Activated CD4-positive, alpha-beta T cell treated with anti-CD3 and anti-CD28 coated beads, Interleukin-2, amount 10 ng/mL, durations not matched to agents 7 days and 5 days (primary cell): Measurements from ENCODE around the gene DRD2. TPM values are rescaled to one million over a fixed set of nuclear protein-coding genes. Genes with fewer than 3 reads are reported as not detected.

Experiments
- CTCF ChIA-PET: fragments of 350-600 bp; sonication (Branson Sonifier 250); formaldehyde crosslinking; loops from one replicate; lab custom pipeline; 2021; ENCODE audit warnings: antibody characterized with exemption; lab: Charles Lee
- POLR2A ChIA-PET: fragments of 350-600 bp; sonication (Branson Sonifier 250); formaldehyde crosslinking; loops from one replicate; lab custom pipeline; 2021; ENCODE audit warnings: antibody characterized with exemption; lab: Charles Lee
- DNase-seq: peaks from one replicate; pipeline ENCODE4 v3.0.0-alpha.2; 2020
- H3K27ac Mint-ChIP-seq: one replicate; pipeline ENCODE4 v1.8.0; 2021; ENCODE audit warnings: mild to moderate bottlenecking, moderate library complexity, mixed read lengths
- H3K27me3 Mint-ChIP-seq: one replicate; pipeline ENCODE4 v1.8.0; 2021; ENCODE audit warnings: mixed read lengths
- H3K36me3 Mint-ChIP-seq: one replicate; pipeline ENCODE4 v1.8.0; 2021; ENCODE audit warnings: low read depth, mixed read lengths
- H3K4me1 Mint-ChIP-seq: one replicate; pipeline ENCODE4 v1.8.0; 2021; ENCODE audit warnings: mixed read lengths
- H3K4me3 Mint-ChIP-seq: one replicate; pipeline ENCODE4 v1.8.0; 2021; ENCODE audit warnings: mild to moderate bottlenecking, moderate library complexity, mixed read lengths
- H3K9me3 Mint-ChIP-seq: one replicate; pipeline ENCODE4 v1.8.0; 2021; ENCODE audit warnings: mixed read lengths
- total RNA-seq, 2 experiments: library from RNA; stranded (reverse); gene quantifications; one replicate each; pipeline ENCODE4 v1.2.3, GENCODE V29; 2021

The DRD2 gene
- total RNA-seq, 2 experiments from 2014 or later = not detected

- POLR2A ChIA-PET = no interaction called here
Measured at GRCh38 chr11:113420808-113421207, 54.4 kb downstream of the DRD2 start.

GRCh38 chr11:113419454-113420003 is 55.7 kb downstream of the DRD2 start:
- Mint-ChIP-seq H3K27me3 (no peaks in the 10 kb centered on the region), H3K4me1 (no peaks in the 10 kb centered on the region), H3K27ac (no peak overlapping the region), H3K4me3 (no peak overlapping the region), H3K36me3 (no peaks in the 10 kb centered on the region), H3K9me3 (no peaks in the 10 kb centered on the region)
- CTCF ChIA-PET = interaction anchor here (2.2 kb wide), 1 partner anchor 21 kb away, joined by 6 read pairs; no protein-coding TSS in a partner anchor
- no peak for DNase-seq
- POLR2A ChIA-PET = no interaction called here

More at GRCh38 chr11:113420808-113421207, 54.4 kb downstream of the DRD2 start:
- no peaks in the 10 kb centered on the region for H3K9me3 Mint-ChIP-seq
- H3K27ac Mint-ChIP-seq = no peak overlapping the region
- no peaks in the 10 kb centered on the region for H3K36me3 Mint-ChIP-seq
- no peaks in the 10 kb centered on the region for H3K27me3 Mint-ChIP-seq
- CTCF ChIA-PET = interaction anchor here (0.6 kb wide), 1 partner anchor 116 kb away, joined by 3 read pairs; no protein-coding TSS in a partner anchor
- no peaks in the 10 kb centered on the region for H3K4me1 Mint-ChIP-seq
- H3K4me3 Mint-ChIP-seq = no peak overlapping the region
- DNase-seq = no peak

GRCh38 chr11:113417428-113417827 is 57.8 kb downstream of the DRD2 start:
- Mint-ChIP-seq H3K4me1 (no peaks in the 10 kb centered on the region), H3K9me3 (no peaks in the 10 kb centered on the region), H3K27ac (no peak overlapping the region), H3K27me3 (no peaks in the 10 kb centered on the region), H3K4me3 (no peak overlapping the region), H3K36me3 (no peaks in the 10 kb centered on the region)
- no peak for DNase-seq
- ChIA-PET CTCF (interaction anchor here (0.7 to 2.2 kb wide), 2 partner anchors 23 to 643 kb away, joined by 3 to 6 read pairs; no protein-coding TSS in a partner anchor), POLR2A (no interaction called here)

- Mint-ChIP-seq H3K27ac (no peak overlapping the region), H3K9me3 (no peaks in the 10 kb centered on the region), H3K4me1 (no peaks in the 10 kb centered on the region), H3K36me3 (no peaks in the 10 kb centered on the region), H3K27me3 (no peaks in the 10 kb centered on the region), H3K4me3 (no peak overlapping the region)
- CTCF ChIA-PET = no interaction called here
- no peak for DNase-seq
- POLR2A ChIA-PET = no interaction called here
Measured at GRCh38 chr11:113415343-113415742, 59.9 kb downstream of the DRD2 start.

GRCh38 chr11:113412675-113413074 is 62.5 kb downstream of the DRD2 start:
- POLR2A ChIA-PET = no interaction called here

GRCh38 chr11:113411536-113411935 is 63.7 kb downstream of the DRD2 start:
- no peak overlapping the region for H3K27ac Mint-ChIP-seq
- no peak overlapping the region for H3K4me3 Mint-ChIP-seq
- H3K9me3 Mint-ChIP-seq = no peaks in the 10 kb centered on the region
- H3K4me1 Mint-ChIP-seq = no peaks in the 10 kb centered on the region
- CTCF ChIA-PET = interaction anchor here (0.6 kb wide), 1 partner anchor 16 kb away, joined by 3 read pairs; no protein-coding TSS in a partner anchor
- no peaks in the 10 kb centered on the region for H3K27me3 Mint-ChIP-seq
- DNase-seq = no peak
- H3K36me3 Mint-ChIP-seq = no peaks in the 10 kb centered on the region
- POLR2A ChIA-PET = no interaction called here

More at GRCh38 chr11:113412675-113413074, 62.5 kb downstream of the DRD2 start:
- Mint-ChIP-seq H3K9me3 (no peaks in the 10 kb centered on the region), H3K4me1 (no peaks in the 10 kb centered on the region), H3K27ac (no peak overlapping the region), H3K36me3 (no peaks in the 10 kb centered on the region), H3K27me3 (no peaks in the 10 kb centered on the region), H3K4me3 (no peak overlapping the region)
- DNase-seq = no peak
- CTCF ChIA-PET = no interaction called here

GRCh38 chr11:113410414-113411135 is 64.6 kb downstream of the DRD2 start:
- Mint-ChIP-seq H3K4me1 (no peaks in the 10 kb centered on the region), H3K36me3 (no peaks in the 10 kb centered on the region), H3K27ac (no peak overlapping the region), H3K4me3 (no peak overlapping the region), H3K9me3 (no peaks in the 10 kb centered on the region), H3K27me3 (no peaks in the 10 kb centered on the region)
- ChIA-PET POLR2A (no interaction called here), CTCF (no interaction called here)
- no peak for DNase-seq

GRCh38 chr11:113409526-113409925 is 65.7 kb downstream of the DRD2 start:
- ChIA-PET CTCF (no interaction called here), POLR2A (no interaction called here)
- H3K4me1 Mint-ChIP-seq = no peaks in the 10 kb centered on the region
- H3K27ac Mint-ChIP-seq = no peak overlapping the region
- H3K4me3 Mint-ChIP-seq = no peak overlapping the region
- no peak for DNase-seq
- no peaks in the 10 kb centered on the region for H3K27me3 Mint-ChIP-seq
- no peaks in the 10 kb centered on the region for H3K36me3 Mint-ChIP-seq
- no peaks in the 10 kb centered on the region for H3K9me3 Mint-ChIP-seq

- no peak overlapping the region for H3K4me3 Mint-ChIP-seq
Measured at GRCh38 chr11:113408887-113409286, 66.3 kb downstream of the DRD2 start.

GRCh38 chr11:113408206-113408605 is 67.0 kb downstream of the DRD2 start:
- H3K4me1 Mint-ChIP-seq = no peaks in the 10 kb centered on the region
- no peaks in the 10 kb centered on the region for H3K9me3 Mint-ChIP-seq
- H3K4me3 Mint-ChIP-seq = no peak overlapping the region
- no peak for DNase-seq
- ChIA-PET POLR2A (no interaction called here), CTCF (no interaction called here)
- no peaks in the 10 kb centered on the region for H3K36me3 Mint-ChIP-seq
- H3K27ac Mint-ChIP-seq = no peak overlapping the region
- no peaks in the 10 kb centered on the region for H3K27me3 Mint-ChIP-seq

More at GRCh38 chr11:113408887-113409286, 66.3 kb downstream of the DRD2 start:
- H3K9me3 Mint-ChIP-seq = no peaks in the 10 kb centered on the region
- H3K4me1 Mint-ChIP-seq = no peaks in the 10 kb centered on the region
- POLR2A ChIA-PET = no interaction called here
- H3K27me3 Mint-ChIP-seq = no peaks in the 10 kb centered on the region
- no peaks in the 10 kb centered on the region for H3K36me3 Mint-ChIP-seq
- CTCF ChIA-PET = no interaction called here
- H3K27ac Mint-ChIP-seq = no peak overlapping the region
- no peak for DNase-seq

GRCh38 chr11:113407163-113407562 is 68.0 kb downstream of the DRD2 start:
- H3K9me3 Mint-ChIP-seq = no peaks in the 10 kb centered on the region
- no peaks in the 10 kb centered on the region for H3K36me3 Mint-ChIP-seq
- H3K4me3 Mint-ChIP-seq = no peak overlapping the region
- ChIA-PET CTCF (no interaction called here), POLR2A (no interaction called here)
- no peaks in the 10 kb centered on the region for H3K27me3 Mint-ChIP-seq
- H3K4me1 Mint-ChIP-seq = no peaks in the 10 kb centered on the region
- H3K27ac Mint-ChIP-seq = no peak overlapping the region
- no peak for DNase-seq

GRCh38 chr11:113405724-113406478 is 69.3 kb downstream of the DRD2 start:
- DNase-seq = no peak
- Mint-ChIP-seq H3K27ac (no peak overlapping the region), H3K4me3 (no peak overlapping the region), H3K4me1 (no peaks in the 10 kb centered on the region), H3K36me3 (no peaks in the 10 kb centered on the region), H3K27me3 (no peaks in the 10 kb centered on the region), H3K9me3 (no peaks in the 10 kb centered on the region)
- ChIA-PET CTCF (no interaction called here), POLR2A (no interaction called here)

GRCh38 chr11:113404859-113405430 is 70.3 kb downstream of the DRD2 start:
- Mint-ChIP-seq H3K4me1 (no peaks in the 10 kb centered on the region), H3K27me3 (no peaks in the 10 kb centered on the region), H3K36me3 (no peaks in the 10 kb centered on the region), H3K9me3 (no peaks in the 10 kb centered on the region), H3K27ac (no peak overlapping the region), H3K4me3 (no peak overlapping the region)
- ChIA-PET POLR2A (no interaction called here), CTCF (no interaction called here)
- no peak for DNase-seq
